IMR-90 (cell line): Measurements from ENCODE around the gene NOS1AP. TPM values are rescaled to one million over a fixed set of nuclear protein-coding genes. Genes with fewer than 3 reads are reported as not detected.

Source experiments
- ATAC-seq: fragments of 200-7000 bp; cut with Tn5 transposase; 2 replicates; pipeline ENCODE4 v1.9.1; 2020; ENCODE audit warnings: low read depth, mild to moderate bottlenecking, moderate library complexity
- BruUV-seq: library from RNA; stranded (reverse); fragments of 400-500 nt; replicated peaks from 2 replicates; lab custom pipeline; 2021; lab: Mats Ljungman, UMichigan
- CTCF ChIA-PET: fragments of 300-600 bp; formaldehyde crosslinking; extraction: SDS; loops from one replicate; lab custom pipeline; 2021; ENCODE audit warnings: antibody characterized with exemption; lab: Yijun Ruan, JAX
- POLR2A ChIA-PET: fragments of 300-600 bp; sonication (Branson Sonifier 250); formaldehyde crosslinking; loops from one replicate; lab custom pipeline; 2022; ENCODE audit warnings: antibody characterized with exemption; ENCODE audit not compliant: unreplicated experiment; lab: Charles Lee
- DNase-seq: peaks from one replicate; pipeline ENCODE4 v3.0.0; 2013
- H2AFZ ChIP-seq: replicated peaks from 2 replicates; pipeline ENCODE3; 2013; ENCODE audit warnings: low read length, mild to moderate bottlenecking; ENCODE audit not compliant: poor library complexity
- H2AK5ac ChIP-seq: 2 replicates; pipeline ENCODE4 v1.6.1; 2013; ENCODE audit warnings: low read depth, low read length, inconsistent platforms
- H2AK9ac ChIP-seq: replicated peaks from 2 replicates; pipeline ENCODE3; 2013; ENCODE audit warnings: mild to moderate bottlenecking, low read depth, low read length, moderate library complexity; ENCODE audit not compliant: poor library complexity
- H2BK120ac ChIP-seq: 2 replicates; pipeline ENCODE4 v1.6.1; 2013; ENCODE audit warnings: low read depth, low read length, inconsistent platforms
- H2BK15ac ChIP-seq: 3 replicates; pipeline ENCODE4 v1.6.1; 2013; ENCODE audit warnings: low read depth, low read length, inconsistent platforms
- H2BK20ac ChIP-seq: 2 replicates; pipeline ENCODE4 v1.6.1; 2013; ENCODE audit warnings: low read depth, mild to moderate bottlenecking, inconsistent platforms, low read length, moderate library complexity
- H2BK5ac ChIP-seq: 2 replicates; pipeline ENCODE4 v1.6.1; 2013; ENCODE audit warnings: mild to moderate bottlenecking, low read depth, low read length, inconsistent platforms; ENCODE audit not compliant: poor library complexity, severe bottlenecking
- H3K14ac ChIP-seq: replicated peaks from 2 replicates; pipeline ENCODE4 v1.6.1; 2013; ENCODE audit warnings: low read depth, low read length, inconsistent platforms
- H3K18ac ChIP-seq: 2 replicates; pipeline ENCODE4 v1.6.1; 2013; ENCODE audit warnings: low read depth, low read length, control low read depth
- H3K23ac ChIP-seq: 2 replicates; pipeline ENCODE4 v1.6.1; 2013; ENCODE audit warnings: low read depth, low read length, inconsistent platforms
- H3K27ac ChIP-seq: 2 replicates; pipeline ENCODE4 v1.5.1; 2013; ENCODE audit warnings: mild to moderate bottlenecking, control low read depth, low read length; ENCODE audit not compliant: insufficient read depth
- H3K27me3 ChIP-seq: 2 replicates; pipeline ENCODE4 v1.6.1; 2013; ENCODE audit warnings: low read length; ENCODE audit not compliant: control insufficient read depth, insufficient read depth
- H3K36me3 ChIP-seq: 2 replicates; pipeline ENCODE4 v1.6.1; 2013; ENCODE audit warnings: low read length, mixed read lengths; ENCODE audit not compliant: control insufficient read depth, insufficient read depth
- H3K4ac ChIP-seq: 2 replicates; pipeline ENCODE4 v1.6.1; 2013; ENCODE audit warnings: low read depth, low read length, inconsistent platforms
- H3K4me1 ChIP-seq: 2 replicates; pipeline ENCODE4 v1.6.1; 2013; ENCODE audit warnings: low read length, mixed read lengths; ENCODE audit not compliant: control insufficient read depth, insufficient read depth
- H3K4me2 ChIP-seq: 2 replicates; pipeline ENCODE4 v1.6.1; 2013; ENCODE audit warnings: low read depth, mild to moderate bottlenecking, control low read depth, low read length, moderate library complexity
- H3K4me3 ChIP-seq: 2 replicates; pipeline ENCODE4 v1.5.1; 2013; ENCODE audit warnings: low read depth, mild to moderate bottlenecking, control low read depth, low read length, moderate library complexity; ENCODE audit not compliant: insufficient read depth
- H3K56ac ChIP-seq: 2 replicates; pipeline ENCODE4 v1.6.1; 2013; ENCODE audit warnings: low read length, inconsistent platforms; ENCODE audit not compliant: insufficient read depth; ENCODE audit errors: extremely low read depth
- H3K79me1 ChIP-seq, 2 experiments: 2 replicates each; pipeline ENCODE4 v1.6.1; 2013; ENCODE audit warnings: low read length in 2 of 2, inconsistent platforms in 1 of 2, low read depth in 1 of 2
- H3K9ac ChIP-seq: 2 replicates; pipeline ENCODE4 v1.6.1; 2013; ENCODE audit warnings: low read depth, low read length, control low read depth
- H3K9me1 ChIP-seq: 2 replicates; pipeline ENCODE4 v1.6.1; 2013; ENCODE audit warnings: low read length, inconsistent platforms; ENCODE audit not compliant: insufficient read depth
- H3K9me3 ChIP-seq: 2 replicates; pipeline ENCODE4 v1.6.1; 2013; ENCODE audit warnings: low read length; ENCODE audit not compliant: control insufficient read depth, insufficient read depth
- H4K20me1 ChIP-seq: 2 replicates; pipeline ENCODE4 v1.6.1; 2013; ENCODE audit warnings: low read length, inconsistent platforms; ENCODE audit not compliant: insufficient read depth
- H4K5ac ChIP-seq: 2 replicates; pipeline ENCODE4 v1.6.1; 2013; ENCODE audit warnings: mild to moderate bottlenecking, low read depth, low read length, control low read depth
- H4K8ac ChIP-seq, 2 experiments: 2 replicates each; pipeline ENCODE4 v1.6.1; 2013; ENCODE audit warnings: low read depth in 2 of 2, low read length in 2 of 2, control low read depth in 1 of 2, inconsistent platforms in 1 of 2
- H4K91ac ChIP-seq: 2 replicates; pipeline ENCODE4 v1.6.1; 2013; ENCODE audit warnings: low read depth, low read length, inconsistent platforms; ENCODE audit not compliant: insufficient read depth
- BHLHE40 ChIP-seq: fragments of 150-350 bp; IDR thresholded peaks from 2 replicates; pipeline ENCODE4 v1.6.1; 2016; ENCODE audit warnings: mild to moderate bottlenecking, low read depth, low read length
- CHD1 ChIP-seq: IDR thresholded peaks from 2 replicates; pipeline ENCODE4 v1.6.1; 2012; ENCODE audit warnings: low read depth, low read length, improper control_type of control experiment
- ELK1 ChIP-seq: fragments of 150-350 bp; IDR thresholded peaks from 2 replicates; pipeline ENCODE4 v1.6.1; 2016; ENCODE audit warnings: low read depth, mild to moderate bottlenecking, low read length, moderate library complexity, borderline replicate concordance
- FOS ChIP-seq: fragments of 150-350 bp; IDR thresholded peaks from 2 replicates; pipeline ENCODE4 v1.6.1; 2016; ENCODE audit warnings: low read depth, low read length
- MAFK ChIP-seq: IDR thresholded peaks from 2 replicates; pipeline ENCODE4 v1.6.1; 2012; ENCODE audit warnings: low read depth, low read length, improper control_type of control experiment
- MAZ ChIP-seq: IDR thresholded peaks from 2 replicates; pipeline ENCODE4 v1.6.1; 2012; ENCODE audit warnings: low read depth, mild to moderate bottlenecking, low read length, improper control_type of control experiment, moderate library complexity, borderline replicate concordance
- MXI1 ChIP-seq: IDR thresholded peaks from 2 replicates; pipeline ENCODE4 v1.6.1; 2012; ENCODE audit warnings: low read depth, mild to moderate bottlenecking, low read length, moderate library complexity, borderline replicate concordance
- NFE2L2 ChIP-seq: fragments of 150-350 bp; IDR thresholded peaks from 2 replicates; pipeline ENCODE4 v1.6.1; 2016; ENCODE audit warnings: low read depth, mild to moderate bottlenecking, low read length
- POLR2A ChIP-seq: IDR thresholded peaks from 2 replicates; pipeline ENCODE4 v1.6.1; 2012; ENCODE audit warnings: mild to moderate bottlenecking, low read depth, low read length
- RCOR1 ChIP-seq: IDR thresholded peaks from 2 replicates; pipeline ENCODE4 v1.6.1; 2012; ENCODE audit warnings: mild to moderate bottlenecking, low read length, improper control_type of control experiment; ENCODE audit not compliant: insufficient replicate concordance
- WGBS, 2 experiments: methylation state at CpG; one replicate each; pipeline versions ENCODE4 v1.1.5 to v1.1.7; 2013; ENCODE audit warnings: missing lambda C conversion rate in 2 of 2; ENCODE audit not compliant: insufficient read length in 1 of 2; ENCODE audit errors: extremely low coverage in 2 of 2; 5-methylcytosine and 5-hydroxymethylcytosine counted together
- dilution Hi-C: fragments of 300-500 bp; cut with HindIII; formaldehyde crosslinking; loops from one replicate; pipeline ENCODE4 v1.14.3; 2018; ENCODE audit warnings: low sequenced_read_pairs; ENCODE audit not compliant: unreplicated experiment
- in situ Hi-C: fragments of 300-500 bp; cut with MboI; formaldehyde crosslinking; loops from 3 replicates; pipeline ENCODE4 v1.14.3; 2019; ENCODE audit warnings: low sequenced_read_pairs, inconsistent platforms, mixed read lengths
- intact Hi-C: fragments of 100-400 bp; cut with micrococcal nuclease; formaldehyde crosslinking; loops from 2 replicates; pipeline ENCODE4 v1.10.0; 2022
- polyA plus RNA-seq, 3 experiments: library from polyadenylated mRNA; depleted of rRNA; stranded (reverse); fragments of >200 nt; gene quantifications; 2 replicates each; pipeline ENCODE4 v1.2.3, GENCODE V29; 2012; ENCODE audit warnings: low replicate concordance in 1 of 3
- total RNA-seq: library from RNA; depleted of rRNA; stranded (reverse); fragments of >200 nt; gene quantifications from 2 replicates; pipeline ENCODE4 v1.2.3, GENCODE V29; 2012
- TF ChIP-seq, protein P1 (sequence below): conservative IDR thresholded peaks from 2 replicates; pipeline ENCODE4 v1.5.1; 2012; ENCODE audit warnings: mild to moderate bottlenecking, low read depth, low read length, improper control_type of control experiment

Gene NOS1AP
- total and polyA plus RNA-seq, 2 of the 4 experiments (the other 2 are of a cell fraction): 0.18 to 0.19 TPM

DNA sequence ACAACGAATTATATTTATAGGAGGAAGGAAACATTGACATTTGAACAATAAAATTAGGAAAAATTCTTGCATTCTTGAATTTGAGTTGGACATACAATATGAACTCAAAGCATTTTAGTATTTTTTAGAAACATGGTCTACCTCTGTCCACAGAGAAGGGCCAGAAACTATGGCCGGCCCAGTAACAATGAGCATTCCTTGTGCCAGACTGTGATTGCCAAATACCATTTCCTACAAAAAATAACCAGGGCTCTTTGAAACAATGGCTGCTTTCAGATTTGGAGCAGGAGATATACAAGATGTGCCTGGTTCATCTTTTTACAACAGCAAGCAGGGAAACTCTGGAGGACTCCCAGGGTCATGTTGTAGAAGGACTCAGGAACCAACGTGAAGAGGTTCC is 38.4 kb downstream of the NOS1AP start:
- Histone ChIP-seq H4K8ac (no peak overlapping the region), H3K9ac (no peak overlapping the region), H3K4me1 (no peaks in the 10 kb centered on the region), H2BK120ac (no peak overlapping the region), H2AK5ac (no peak overlapping the region), H3K4ac (no peak overlapping the region), H3K27me3 (peaks cover under 1% of the 10 kb centered on the region), H3K23ac (no peak overlapping the region), H2AK9ac (no peak overlapping the region), H4K5ac (no peak overlapping the region), H2BK5ac (no peak overlapping the region), H3K56ac (no peak overlapping the region), H3K27ac (no peak overlapping the region), H4K20me1 (no peaks in the 10 kb centered on the region), H3K4me2 (no peak overlapping the region), H3K36me3 (no peaks in the 10 kb centered on the region), H3K14ac (no peak overlapping the region), H3K79me1 (no peaks in the 10 kb centered on the region), H3K9me3 (no peaks in the 10 kb centered on the region), H2AFZ (no peak overlapping the region), H3K9me1 (no peaks in the 10 kb centered on the region), H3K18ac (no peak overlapping the region), H2BK20ac (no peak overlapping the region), H4K91ac (no peak overlapping the region), H3K4me3 (no peak overlapping the region), H2BK15ac (no peak overlapping the region)
- ChIA-PET POLR2A (no interaction called here), CTCF (no interaction called here)
- in situ Hi-C loops: no loop called here
- dilution Hi-C loops: no loop called here
- BruUV-seq: no TSS peak
- DNase-seq: no peak
- no peak for ATAC-seq
- intact Hi-C loops: no loop called here
- no peak for TF ChIP-seq ELK1
- no peak for TF ChIP-seq CHD1
- TF ChIP-seq NFE2L2: no peak
- no peak for TF ChIP-seq FOS
- no peak for TF ChIP-seq MAFK
- TF ChIP-seq, protein P1, sequence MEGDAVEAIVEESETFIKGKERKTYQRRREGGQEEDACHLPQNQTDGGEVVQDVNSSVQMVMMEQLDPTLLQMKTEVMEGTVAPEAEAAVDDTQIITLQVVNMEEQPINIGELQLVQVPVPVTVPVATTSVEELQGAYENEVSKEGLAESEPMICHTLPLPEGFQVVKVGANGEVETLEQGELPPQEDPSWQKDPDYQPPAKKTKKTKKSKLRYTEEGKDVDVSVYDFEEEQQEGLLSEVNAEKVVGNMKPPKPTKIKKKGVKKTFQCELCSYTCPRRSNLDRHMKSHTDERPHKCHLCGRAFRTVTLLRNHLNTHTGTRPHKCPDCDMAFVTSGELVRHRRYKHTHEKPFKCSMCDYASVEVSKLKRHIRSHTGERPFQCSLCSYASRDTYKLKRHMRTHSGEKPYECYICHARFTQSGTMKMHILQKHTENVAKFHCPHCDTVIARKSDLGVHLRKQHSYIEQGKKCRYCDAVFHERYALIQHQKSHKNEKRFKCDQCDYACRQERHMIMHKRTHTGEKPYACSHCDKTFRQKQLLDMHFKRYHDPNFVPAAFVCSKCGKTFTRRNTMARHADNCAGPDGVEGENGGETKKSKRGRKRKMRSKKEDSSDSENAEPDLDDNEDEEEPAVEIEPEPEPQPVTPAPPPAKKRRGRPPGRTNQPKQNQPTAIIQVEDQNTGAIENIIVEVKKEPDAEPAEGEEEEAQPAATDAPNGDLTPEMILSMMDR: no peak
- no peak for TF ChIP-seq RCOR1
- no peak for TF ChIP-seq MAZ
- TF ChIP-seq BHLHE40: no peak
- TF ChIP-seq MXI1: no peak
- TF ChIP-seq POLR2A: no peak
- WGBS, 2 experiments: no CpG with 5 or more reads among the region's 3 CpGs
